Activated naive CD4-positive, alpha-beta T cell treated with anti-CD3 and anti-CD28 coated beads, Interleukin-2, amount 50 U/mL, for 24 hours (primary cell): ENCODE measurements around the gene ENOX2.
"Not testable (repeated sequence)": the region's sequence is repeated elsewhere in the genome, so short reads cannot be mapped to it uniquely, and the experiment has no call there.

Experiments used
- H3K27ac Mint-ChIP-seq: one replicate; pipeline ENCODE4 v1.8.0; 2021; ENCODE audit warnings: mild to moderate bottlenecking, mixed read lengths
- H3K27me3 Mint-ChIP-seq: one replicate; pipeline ENCODE4 v1.8.0; 2021; ENCODE audit warnings: mixed read lengths
- H3K36me3 Mint-ChIP-seq: one replicate; pipeline ENCODE4 v1.8.0; 2021; ENCODE audit warnings: mixed read lengths
- H3K4me1 Mint-ChIP-seq: one replicate; pipeline ENCODE4 v1.8.0; 2021; ENCODE audit warnings: mixed read lengths
- H3K4me3 Mint-ChIP-seq: one replicate; pipeline ENCODE4 v1.8.0; 2021; ENCODE audit warnings: mild to moderate bottlenecking, mixed read lengths
- H3K9me3 Mint-ChIP-seq: one replicate; pipeline ENCODE4 v1.8.0; 2021; ENCODE audit warnings: mixed read lengths

ENOX2 gene

GRCh38 chrX:130846746-130847145 is 56.3 kb downstream of the ENOX2 start:
- H3K27ac Mint-ChIP-seq: no peak overlapping the region
- H3K4me1 Mint-ChIP-seq: peaks cover 25% of the 10 kb centered on the region
- H3K36me3 Mint-ChIP-seq: peaks cover 3% of the 10 kb centered on the region
- no peak overlapping the region for H3K4me3 Mint-ChIP-seq
- no peaks in the 10 kb centered on the region for H3K9me3 Mint-ChIP-seq
- no peaks in the 10 kb centered on the region for H3K27me3 Mint-ChIP-seq

GRCh38 chrX:130841776-130842175 is 61.2 kb downstream of the ENOX2 start:
- Mint-ChIP-seq H3K36me3 (peaks cover 3% of the 10 kb centered on the region), H3K4me1 (peaks cover 21% of the 10 kb centered on the region), H3K27ac (no peak overlapping the region), H3K9me3 (no peaks in the 10 kb centered on the region), H3K27me3 (no peaks in the 10 kb centered on the region), H3K4me3 (no peak overlapping the region)

- Mint-ChIP-seq H3K4me1 (peaks cover 23% of the 10 kb centered on the region), H3K4me3 (no peak overlapping the region), H3K27me3 (no peaks in the 10 kb centered on the region), H3K27ac (no peak overlapping the region), H3K36me3 (peaks cover 3% of the 10 kb centered on the region), H3K9me3 (no peaks in the 10 kb centered on the region)
These were observed 62.7 kb downstream of the ENOX2 start for GRCh38 chrX:130840345-130840744.

- Mint-ChIP-seq H3K4me1 (peaks cover 30% of the 10 kb centered on the region), H3K9me3 (no peaks in the 10 kb centered on the region), H3K36me3 (no peaks in the 10 kb centered on the region), H3K4me3 (no peak overlapping the region), H3K27me3 (no peaks in the 10 kb centered on the region), H3K27ac (no peak overlapping the region)
These were observed 66.6 kb downstream of the ENOX2 start for GRCh38 chrX:130836447-130836846.

GRCh38 chrX:130834830-130835229 is 68.2 kb downstream of the ENOX2 start:
- Mint-ChIP-seq H3K9me3 (no peaks in the 10 kb centered on the region), H3K4me1 (peaks cover 36% of the 10 kb centered on the region), H3K27me3 (no peaks in the 10 kb centered on the region), H3K27ac (no peak overlapping the region), H3K36me3 (peaks cover 1% of the 10 kb centered on the region), H3K4me3 (no peak overlapping the region)

GRCh38 chrX:130834149-130834548 is 68.9 kb downstream of the ENOX2 start:
- Mint-ChIP-seq H3K9me3 (no peaks in the 10 kb centered on the region), H3K36me3 (peaks cover 1% of the 10 kb centered on the region), H3K4me1 (peaks cover 36% of the 10 kb centered on the region), H3K27me3 (no peaks in the 10 kb centered on the region), H3K4me3 (no peak overlapping the region), H3K27ac (no peak overlapping the region)

GRCh38 chrX:130831347-130831722 is 71.7 kb downstream of the ENOX2 start:
- Mint-ChIP-seq H3K4me3 (no peak overlapping the region), H3K4me1 (peaks cover 21% of the 10 kb centered on the region), H3K27me3 (no peaks in the 10 kb centered on the region), H3K36me3 (peaks cover 1% of the 10 kb centered on the region), H3K9me3 (no peaks in the 10 kb centered on the region), H3K27ac (no peak overlapping the region)

GRCh38 chrX:130830599-130831346 is 72.2 kb downstream of the ENOX2 start:
- Mint-ChIP-seq H3K9me3 (no peaks in the 10 kb centered on the region), H3K27ac (no peak overlapping the region), H3K4me1 (peaks cover 21% of the 10 kb centered on the region), H3K27me3 (no peaks in the 10 kb centered on the region), H3K4me3 (no peak overlapping the region), H3K36me3 (peaks cover 1% of the 10 kb centered on the region)

GRCh38 chrX:130829526-130830515 is 73.2 kb downstream of the ENOX2 start:
- Mint-ChIP-seq H3K27ac (no peak overlapping the region), H3K4me3 (no peak overlapping the region), H3K9me3 (no peaks in the 10 kb centered on the region), H3K4me1 (peaks cover 21% of the 10 kb centered on the region), H3K27me3 (no peaks in the 10 kb centered on the region), H3K36me3 (peaks cover 1% of the 10 kb centered on the region)

GRCh38 chrX:130828641-130829040 is 74.4 kb downstream of the ENOX2 start:
- Mint-ChIP-seq H3K4me1 (peaks cover 23% of the 10 kb centered on the region), H3K9me3 (no peaks in the 10 kb centered on the region), H3K27me3 (no peaks in the 10 kb centered on the region), H3K36me3 (peaks cover 1% of the 10 kb centered on the region), H3K4me3 (no peak overlapping the region), H3K27ac (no peak overlapping the region)

GRCh38 chrX:130827648-130828047 is 75.4 kb downstream of the ENOX2 start:
- Mint-ChIP-seq H3K9me3 (no peaks in the 10 kb centered on the region), H3K4me1 (peaks cover 16% of the 10 kb centered on the region), H3K36me3 (peaks cover 1% of the 10 kb centered on the region), H3K27me3 (no peaks in the 10 kb centered on the region), H3K4me3 (no peak overlapping the region), H3K27ac (no peak overlapping the region)

GRCh38 chrX:130826249-130826648 is 76.8 kb downstream of the ENOX2 start:
- H3K27ac Mint-ChIP-seq: no peak overlapping the region

GRCh38 chrX:130825525-130825924 is 77.5 kb downstream of the ENOX2 start:
- no peaks in the 10 kb centered on the region for H3K9me3 Mint-ChIP-seq
- H3K4me1 Mint-ChIP-seq: peaks cover 8% of the 10 kb centered on the region
- H3K27me3 Mint-ChIP-seq: no peaks in the 10 kb centered on the region
- H3K36me3 Mint-ChIP-seq: peaks cover 2% of the 10 kb centered on the region
- H3K27ac Mint-ChIP-seq: no peak overlapping the region
- H3K4me3 Mint-ChIP-seq: no peak overlapping the region

More at GRCh38 chrX:130826249-130826648, 76.8 kb downstream of the ENOX2 start:
- H3K4me1 Mint-ChIP-seq: peaks cover 9% of the 10 kb centered on the region
- H3K36me3 Mint-ChIP-seq: peaks cover 1% of the 10 kb centered on the region
- no peaks in the 10 kb centered on the region for H3K9me3 Mint-ChIP-seq
- no peak overlapping the region for H3K4me3 Mint-ChIP-seq
- no peaks in the 10 kb centered on the region for H3K27me3 Mint-ChIP-seq

- not testable (repeated sequence) for H3K9me3 Mint-ChIP-seq, H3K27me3 Mint-ChIP-seq
- H3K36me3 Mint-ChIP-seq: peaks cover 14% of the 10 kb centered on the region
These were observed 83.6 kb downstream of the ENOX2 start for GRCh38 chrX:130819367-130819766.

GRCh38 chrX:130813932-130814331 is 89.1 kb downstream of the ENOX2 start:
- H3K27ac Mint-ChIP-seq: not testable (repeated sequence)

More at GRCh38 chrX:130819367-130819766, 83.6 kb downstream of the ENOX2 start:
- H3K4me3 Mint-ChIP-seq, H3K27ac Mint-ChIP-seq, H3K4me1 Mint-ChIP-seq: not testable (repeated sequence)

GRCh38 chrX:130810561-130810960 is 92.4 kb downstream of the ENOX2 start:
- H3K4me1 Mint-ChIP-seq: peaks cover 10% of the 10 kb centered on the region
- H3K36me3 Mint-ChIP-seq: peaks cover 11% of the 10 kb centered on the region
- no peak overlapping the region for H3K27ac Mint-ChIP-seq
- no peak overlapping the region for H3K4me3 Mint-ChIP-seq
- no peaks in the 10 kb centered on the region for H3K27me3 Mint-ChIP-seq
- H3K9me3 Mint-ChIP-seq: no peaks in the 10 kb centered on the region

More at GRCh38 chrX:130813932-130814331, 89.1 kb downstream of the ENOX2 start:
- not testable (repeated sequence) for H3K27me3 Mint-ChIP-seq, H3K9me3 Mint-ChIP-seq, H3K4me3 Mint-ChIP-seq
- peaks cover 15% of the 10 kb centered on the region for H3K36me3 Mint-ChIP-seq
- peaks cover 14% of the 10 kb centered on the region for H3K4me1 Mint-ChIP-seq
